Smooth muscle cell (in vitro differentiated cells): ENCODE data around the gene GGTLC2. TPM values are rescaled to one million over a fixed set of nuclear protein-coding genes. Genes with fewer than 3 reads are reported as not detected.
"Not testable (repeated sequence)": the region's sequence is repeated elsewhere in the genome, so short reads cannot be mapped to it uniquely, and the experiment has no call there.

Experiments
- DNase-seq: peaks from one replicate; lab custom pipeline; 2025; ENCODE audit not compliant: unreplicated experiment; lab: John Stamatoyannopoulos, UW
- H2AFZ ChIP-seq: fragments of 200-600 bp; sonication (generic); 2 replicates; pipeline ENCODE4 v1.6.0; 2016; ENCODE audit warnings: antibody characterized with exemption, low read depth, mild to moderate bottlenecking
- H3F3A ChIP-seq: fragments of 200-600 bp; sonication (generic); 2 replicates; pipeline ENCODE4 v1.6.0; 2017; ENCODE audit warnings: antibody characterized with exemption, low read depth
- H3K27ac ChIP-seq: fragments of 200-600 bp; sonication (generic); 2 replicates; pipeline ENCODE4 v1.5.1; 2016; ENCODE audit warnings: low read depth, mild to moderate bottlenecking
- H3K27me3 ChIP-seq: fragments of 200-600 bp; sonication (generic); 2 replicates; pipeline ENCODE4 v1.6.1; 2016; ENCODE audit warnings: low read depth, mild to moderate bottlenecking
- H3K36me3 ChIP-seq: fragments of 200-600 bp; sonication (generic); 2 replicates; pipeline ENCODE4 v1.5.1; 2016; ENCODE audit warnings: low read depth
- H3K4me1 ChIP-seq: fragments of 200-600 bp; sonication (generic); 2 replicates; pipeline ENCODE4 v1.5.1; 2016; ENCODE audit warnings: low read depth
- H3K4me2 ChIP-seq: fragments of 200-600 bp; sonication (generic); 2 replicates; pipeline ENCODE4 v1.6.0; 2016; ENCODE audit warnings: mild to moderate bottlenecking
- H3K4me3 ChIP-seq: fragments of 200-600 bp; sonication (generic); 2 replicates; pipeline ENCODE4 v1.5.1; 2016; ENCODE audit warnings: mild to moderate bottlenecking
- H3K79me2 ChIP-seq: fragments of 200-600 bp; sonication (generic); 2 replicates; pipeline ENCODE4 v1.6.0; 2016; ENCODE audit warnings: low read depth, mild to moderate bottlenecking
- H3K9ac ChIP-seq: fragments of 200-600 bp; sonication (generic); 2 replicates; pipeline ENCODE4 v1.6.0; 2016; ENCODE audit warnings: low read depth
- H3K9me3 ChIP-seq: fragments of 200-600 bp; sonication (generic); replicated peaks from 2 replicates; pipeline ENCODE4 v1.5.1; 2016; ENCODE audit warnings: low read depth
- H4K20me1 ChIP-seq: fragments of 200-600 bp; sonication (generic); 2 replicates; pipeline ENCODE4 v1.6.0; 2016; ENCODE audit warnings: low read depth
- WGBS: methylation state at CpG from one replicate; pipeline ENCODE4 v1.1.7; 2016; ENCODE audit warnings: low lambda C conversion rate; 5-methylcytosine and 5-hydroxymethylcytosine counted together
- polyA plus RNA-seq: library from polyadenylated mRNA; unstranded; fragments of >200 nt; fragmentation: Nextera tagmentation; extraction: Ambion mirVana; gene quantifications from 2 replicates; pipeline ENCODE4 v1.2.1, GENCODE V29; 2016
- total RNA-seq: library from RNA; depleted of rRNA; stranded (reverse); fragments of >200 nt; gene quantifications from 2 replicates; pipeline ENCODE4 v1.2.3, GENCODE V29; 2014
- TF ChIP-seq, protein P1 (sequence below): fragments of 200-600 bp; sonication (generic); IDR thresholded peaks from 2 replicates; pipeline ENCODE4 v1.5.1; 2017; ENCODE audit warnings: borderline replicate concordance, mild to moderate bottlenecking, antibody characterized with exemption; ENCODE audit not compliant: insufficient read depth, poor library complexity, severe bottlenecking

The GGTLC2 gene
- total and polyA plus RNA-seq, 2 experiments from 2014 or later: not detected

DNA sequence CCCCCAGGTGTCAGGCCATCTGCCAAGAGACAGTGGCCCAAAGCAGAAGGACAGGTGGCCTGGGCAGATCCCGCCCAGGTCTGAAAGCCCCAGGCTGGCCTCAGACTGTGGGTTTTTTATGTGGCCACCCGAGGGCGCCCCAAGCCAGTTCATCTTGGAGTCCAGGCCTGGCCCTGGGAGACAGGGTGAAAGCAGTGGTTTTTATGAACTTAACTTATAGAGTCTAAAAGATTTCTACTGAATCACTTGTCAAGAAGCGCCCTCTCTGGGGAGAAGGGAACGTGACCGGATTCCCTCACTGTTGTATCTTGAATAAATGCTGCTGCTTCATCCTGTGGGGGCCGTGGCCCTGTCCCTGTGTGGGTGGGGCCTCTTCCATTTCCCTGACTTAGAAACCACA, 8.2 kb upstream of the GGTLC2 start:
- not testable (repeated sequence) for DNase-seq
- 4% methylated on average over 2 of the region's 7 CpGs for WGBS

GRCh38 chr22:22638313-22638712, 6.1 kb upstream of the GGTLC2 start:
- not testable (repeated sequence) for H3K36me3 ChIP-seq, H4K20me1 ChIP-seq, H3K79me2 ChIP-seq, H3K4me2 ChIP-seq, H3K9ac ChIP-seq, H2AFZ ChIP-seq, DNase-seq, H3K27me3 ChIP-seq, H3K4me1 ChIP-seq, H3K4me3 ChIP-seq, H3F3A ChIP-seq, H3K27ac ChIP-seq, H3K9me3 ChIP-seq
- 42% methylated on average over 6 of the region's 17 CpGs for WGBS

More for the DNA sequence above, 8.2 kb upstream of the GGTLC2 start:
- H3K4me1 ChIP-seq, H3K36me3 ChIP-seq, H4K20me1 ChIP-seq, H3K79me2 ChIP-seq, H3K27me3 ChIP-seq, H3F3A ChIP-seq, H3K27ac ChIP-seq, H3K9me3 ChIP-seq, H3K9ac ChIP-seq, H2AFZ ChIP-seq, H3K4me2 ChIP-seq, H3K4me3 ChIP-seq: not testable (repeated sequence)
- TF ChIP-seq, protein P1, sequence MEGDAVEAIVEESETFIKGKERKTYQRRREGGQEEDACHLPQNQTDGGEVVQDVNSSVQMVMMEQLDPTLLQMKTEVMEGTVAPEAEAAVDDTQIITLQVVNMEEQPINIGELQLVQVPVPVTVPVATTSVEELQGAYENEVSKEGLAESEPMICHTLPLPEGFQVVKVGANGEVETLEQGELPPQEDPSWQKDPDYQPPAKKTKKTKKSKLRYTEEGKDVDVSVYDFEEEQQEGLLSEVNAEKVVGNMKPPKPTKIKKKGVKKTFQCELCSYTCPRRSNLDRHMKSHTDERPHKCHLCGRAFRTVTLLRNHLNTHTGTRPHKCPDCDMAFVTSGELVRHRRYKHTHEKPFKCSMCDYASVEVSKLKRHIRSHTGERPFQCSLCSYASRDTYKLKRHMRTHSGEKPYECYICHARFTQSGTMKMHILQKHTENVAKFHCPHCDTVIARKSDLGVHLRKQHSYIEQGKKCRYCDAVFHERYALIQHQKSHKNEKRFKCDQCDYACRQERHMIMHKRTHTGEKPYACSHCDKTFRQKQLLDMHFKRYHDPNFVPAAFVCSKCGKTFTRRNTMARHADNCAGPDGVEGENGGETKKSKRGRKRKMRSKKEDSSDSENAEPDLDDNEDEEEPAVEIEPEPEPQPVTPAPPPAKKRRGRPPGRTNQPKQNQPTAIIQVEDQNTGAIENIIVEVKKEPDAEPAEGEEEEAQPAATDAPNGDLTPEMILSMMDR: peak; percentile 25

DNA sequence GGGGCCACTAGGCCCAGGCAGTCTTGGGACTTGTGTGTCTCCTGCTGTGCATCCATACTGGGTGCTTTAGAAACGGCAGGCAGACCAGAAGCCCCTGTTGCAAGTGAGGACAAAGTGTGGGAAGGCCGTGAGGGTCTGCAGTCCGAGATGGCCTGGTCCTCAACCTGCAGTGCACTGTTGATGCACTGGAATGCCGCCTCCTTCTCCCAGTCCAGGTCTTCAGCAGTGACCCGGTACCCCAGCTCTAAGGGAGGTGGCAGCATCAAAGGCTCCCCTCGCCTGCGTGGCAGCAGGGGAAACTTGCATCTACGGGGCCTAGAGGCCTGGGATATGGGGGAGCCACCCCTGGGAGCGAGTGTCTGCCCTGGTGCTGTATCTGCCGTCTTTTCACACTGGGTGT, 2.2 kb upstream of the GGTLC2 start:
- H4K20me1 ChIP-seq, H2AFZ ChIP-seq, H3K4me3 ChIP-seq, H3K79me2 ChIP-seq, H3K4me1 ChIP-seq, H3K9ac ChIP-seq, H3K27me3 ChIP-seq, H3K27ac ChIP-seq, DNase-seq, H3K9me3 ChIP-seq, H3K4me2 ChIP-seq, H3K36me3 ChIP-seq, H3F3A ChIP-seq: not testable (repeated sequence)
- WGBS: 95% methylated on average over 8 of the region's 10 CpGs

- H3F3A ChIP-seq, H2AFZ ChIP-seq, DNase-seq, H3K27me3 ChIP-seq, H3K36me3 ChIP-seq, H4K20me1 ChIP-seq, H3K27ac ChIP-seq, H3K4me2 ChIP-seq, H3K4me3 ChIP-seq, H3K9ac ChIP-seq, H3K9me3 ChIP-seq, H3K79me2 ChIP-seq, H3K4me1 ChIP-seq: not testable (repeated sequence)
- 81% methylated on average over 2 of the region's 4 CpGs for WGBS
These were observed 1.6 kb downstream of the GGTLC2 start for GRCh38 chr22:22645969-22646368.

- DNase-seq, H3K9me3 ChIP-seq, H3K4me3 ChIP-seq, H2AFZ ChIP-seq, H3F3A ChIP-seq, H3K79me2 ChIP-seq, H3K4me2 ChIP-seq, H3K4me1 ChIP-seq, H3K36me3 ChIP-seq, H3K27ac ChIP-seq, H3K9ac ChIP-seq, H4K20me1 ChIP-seq, H3K27me3 ChIP-seq: not testable (repeated sequence)
- TF ChIP-seq, protein P1: peak; percentile 21
- WGBS: 64% methylated on average over 12 of the region's 12 CpGs
These were observed 3.5 kb downstream of the GGTLC2 start for GRCh38 chr22:22647952-22648351.

GRCh38 chr22:22648863-22649536, 4.6 kb downstream of the GGTLC2 start:
- not testable (repeated sequence) for H3K27ac ChIP-seq, H4K20me1 ChIP-seq, H3K9ac ChIP-seq, H3K36me3 ChIP-seq, H3K4me2 ChIP-seq, H3F3A ChIP-seq, H3K9me3 ChIP-seq, H3K79me2 ChIP-seq, DNase-seq, H3K27me3 ChIP-seq, H3K4me3 ChIP-seq, H3K4me1 ChIP-seq, H2AFZ ChIP-seq
- WGBS: 95% methylated on average over 9 of the region's 9 CpGs

DNA sequence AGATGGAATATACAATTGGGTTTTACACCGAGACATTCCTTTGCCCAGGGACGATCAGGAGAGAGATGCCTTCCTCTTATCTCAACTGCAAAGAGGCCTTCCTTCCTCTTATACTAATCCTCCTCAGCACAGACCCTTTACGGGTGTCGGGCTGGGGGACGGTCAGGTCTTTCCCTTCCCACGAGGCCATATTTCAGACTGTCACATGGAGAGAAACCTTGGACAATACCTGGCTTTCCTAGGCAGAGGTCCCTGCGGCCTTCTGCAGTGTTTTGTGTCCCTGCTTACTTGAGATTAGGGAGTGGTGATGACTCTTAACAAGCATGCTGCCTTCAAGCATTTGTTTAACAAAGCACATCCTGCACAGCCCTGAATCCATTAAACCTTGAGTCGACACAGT, 5.3 kb downstream of the GGTLC2 start:
- H3K9me3 ChIP-seq, H3F3A ChIP-seq, DNase-seq, H3K79me2 ChIP-seq, H4K20me1 ChIP-seq, H3K27me3 ChIP-seq, H3K27ac ChIP-seq, H3K36me3 ChIP-seq, H2AFZ ChIP-seq, H3K4me1 ChIP-seq, H3K4me2 ChIP-seq, H3K4me3 ChIP-seq, H3K9ac ChIP-seq: not testable (repeated sequence)
- 37% methylated on average over 7 of the region's 8 CpGs for WGBS
